WERI-Rb-1 (cell line): Measurements from ENCODE around the gene RIPK3.

Source experiments
- DNase-seq: peaks from one replicate; pipeline ENCODE4 v3.0.0-alpha.2; 2020
- H3K27ac ChIP-seq: fragments of 250-450 bp; sonication (Bioruptor Pico); 2 replicates; pipeline ENCODE4 v1.5.1; 2020; ENCODE audit warnings: mild to moderate bottlenecking, moderate library complexity
- H3K27me3 ChIP-seq: fragments of 250-450 bp; sonication (Bioruptor Pico); 2 replicates; pipeline ENCODE4 v1.5.1; 2021; ENCODE audit warnings: mild to moderate bottlenecking, low read depth, moderate library complexity; ENCODE audit not compliant: insufficient read depth, severe bottlenecking
- H3K36me3 ChIP-seq: fragments of 250-450 bp; sonication (Bioruptor Pico); 2 replicates; pipeline ENCODE4 v1.5.1; 2020; ENCODE audit warnings: mild to moderate bottlenecking, moderate library complexity
- H3K4me3 ChIP-seq: 2 replicates; pipeline ENCODE4 v1.5.1; 2011; ENCODE audit warnings: low read depth, mild to moderate bottlenecking, control low read depth, low read length
- H3K9me3 ChIP-seq: fragments of 250-450 bp; sonication (Bioruptor Pico); 2 replicates; pipeline ENCODE4 v1.5.1; 2021; ENCODE audit warnings: mild to moderate bottlenecking, moderate library complexity; ENCODE audit not compliant: severe bottlenecking
- TF ChIP-seq, protein P1 (sequence below): IDR thresholded peaks from 2 replicates; pipeline ENCODE4 v1.5.1; 2011; ENCODE audit warnings: low read depth, mild to moderate bottlenecking, control low read depth, inconsistent platforms, low read length

Gene RIPK3

DNA sequence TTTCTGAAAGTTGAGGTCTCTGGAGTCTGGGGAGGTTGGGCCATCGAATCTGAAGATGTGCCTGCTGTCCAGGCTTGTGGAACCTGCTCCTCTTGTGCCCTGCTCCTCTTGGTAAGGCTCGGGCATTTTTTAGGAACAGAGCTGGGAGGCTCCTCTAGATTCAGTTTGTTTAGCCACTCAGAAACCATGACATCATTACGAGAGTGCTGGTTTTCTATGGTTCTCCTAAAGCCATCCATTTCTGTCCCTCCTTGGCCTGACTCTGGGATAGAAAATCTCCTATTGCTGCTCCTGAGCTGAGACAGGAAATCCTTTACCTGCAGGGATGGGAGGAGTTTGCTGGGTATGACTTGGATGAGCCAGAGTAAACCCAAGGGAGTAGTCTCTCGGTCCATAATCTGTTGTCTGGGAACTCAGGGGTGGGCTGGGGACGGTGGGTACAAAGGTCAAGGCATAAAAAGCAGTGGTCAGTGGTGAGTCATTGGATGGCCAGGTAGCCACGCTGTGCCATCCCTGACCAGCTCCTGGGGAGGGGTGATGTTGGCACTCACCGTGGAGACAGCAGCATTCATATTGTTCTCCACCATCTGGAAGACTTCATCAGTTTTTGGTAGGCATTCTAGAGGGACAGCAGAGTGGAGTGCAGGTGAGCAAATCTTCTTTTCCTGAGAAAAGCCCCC is 2.5 kb downstream of the RIPK3 start:
- H3K9me3 ChIP-seq, result no peaks in the 10 kb centered on the region
- H3K27me3 ChIP-seq, result peaks cover 2% of the 10 kb centered on the region
- H3K36me3 ChIP-seq, result no peaks in the 10 kb centered on the region
- H3K4me3 ChIP-seq, result no peak overlapping the region
- TF ChIP-seq, protein P1, sequence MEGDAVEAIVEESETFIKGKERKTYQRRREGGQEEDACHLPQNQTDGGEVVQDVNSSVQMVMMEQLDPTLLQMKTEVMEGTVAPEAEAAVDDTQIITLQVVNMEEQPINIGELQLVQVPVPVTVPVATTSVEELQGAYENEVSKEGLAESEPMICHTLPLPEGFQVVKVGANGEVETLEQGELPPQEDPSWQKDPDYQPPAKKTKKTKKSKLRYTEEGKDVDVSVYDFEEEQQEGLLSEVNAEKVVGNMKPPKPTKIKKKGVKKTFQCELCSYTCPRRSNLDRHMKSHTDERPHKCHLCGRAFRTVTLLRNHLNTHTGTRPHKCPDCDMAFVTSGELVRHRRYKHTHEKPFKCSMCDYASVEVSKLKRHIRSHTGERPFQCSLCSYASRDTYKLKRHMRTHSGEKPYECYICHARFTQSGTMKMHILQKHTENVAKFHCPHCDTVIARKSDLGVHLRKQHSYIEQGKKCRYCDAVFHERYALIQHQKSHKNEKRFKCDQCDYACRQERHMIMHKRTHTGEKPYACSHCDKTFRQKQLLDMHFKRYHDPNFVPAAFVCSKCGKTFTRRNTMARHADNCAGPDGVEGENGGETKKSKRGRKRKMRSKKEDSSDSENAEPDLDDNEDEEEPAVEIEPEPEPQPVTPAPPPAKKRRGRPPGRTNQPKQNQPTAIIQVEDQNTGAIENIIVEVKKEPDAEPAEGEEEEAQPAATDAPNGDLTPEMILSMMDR, result no peak
- H3K27ac ChIP-seq, result peak overlapping the region; percentile 61
- no peak for DNase-seq

DNA sequence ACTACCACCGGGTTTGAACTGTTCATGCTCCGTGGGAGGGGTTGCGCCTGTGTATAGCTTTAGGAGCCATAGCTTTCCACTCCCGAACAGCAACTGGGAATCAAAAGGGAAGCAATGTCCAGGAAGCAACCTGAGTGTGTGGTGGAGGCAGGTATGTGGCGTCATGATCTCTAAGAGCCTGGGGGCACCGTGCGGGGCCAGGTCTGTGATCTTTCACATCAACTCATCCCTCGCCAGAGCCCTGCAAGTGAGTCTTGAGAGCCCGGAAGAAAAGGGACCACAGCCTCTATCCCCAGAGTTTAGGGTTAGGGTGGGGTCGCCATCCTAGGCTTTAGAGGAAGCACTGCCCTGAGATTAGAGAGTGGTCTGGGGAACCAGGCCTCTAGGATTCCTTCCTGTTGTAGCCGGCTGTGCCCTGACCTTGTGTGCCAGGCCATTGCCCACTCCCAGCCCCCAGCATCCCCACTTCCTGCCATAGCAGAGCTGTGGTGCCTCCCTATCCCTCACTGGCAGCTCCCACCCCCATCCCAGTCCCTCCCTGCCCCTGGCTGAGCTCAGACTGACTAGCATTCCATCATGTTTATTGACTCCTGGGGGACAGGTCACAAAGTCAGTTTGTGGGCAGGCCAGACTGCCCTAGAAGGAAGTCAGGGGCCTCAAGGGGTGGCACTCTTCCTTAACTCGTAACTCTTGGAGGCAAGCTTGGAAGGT is 4.2 kb downstream of the RIPK3 start:
- TF ChIP-seq, protein P1, result no peak
- no peaks in the 10 kb centered on the region for H3K36me3 ChIP-seq
- H3K27me3 ChIP-seq, result peaks cover 2% of the 10 kb centered on the region
- no peaks in the 10 kb centered on the region for H3K9me3 ChIP-seq
- no peak overlapping the region for H3K27ac ChIP-seq
- H3K4me3 ChIP-seq, result no peak overlapping the region
- DNase-seq, result no peak

DNA sequence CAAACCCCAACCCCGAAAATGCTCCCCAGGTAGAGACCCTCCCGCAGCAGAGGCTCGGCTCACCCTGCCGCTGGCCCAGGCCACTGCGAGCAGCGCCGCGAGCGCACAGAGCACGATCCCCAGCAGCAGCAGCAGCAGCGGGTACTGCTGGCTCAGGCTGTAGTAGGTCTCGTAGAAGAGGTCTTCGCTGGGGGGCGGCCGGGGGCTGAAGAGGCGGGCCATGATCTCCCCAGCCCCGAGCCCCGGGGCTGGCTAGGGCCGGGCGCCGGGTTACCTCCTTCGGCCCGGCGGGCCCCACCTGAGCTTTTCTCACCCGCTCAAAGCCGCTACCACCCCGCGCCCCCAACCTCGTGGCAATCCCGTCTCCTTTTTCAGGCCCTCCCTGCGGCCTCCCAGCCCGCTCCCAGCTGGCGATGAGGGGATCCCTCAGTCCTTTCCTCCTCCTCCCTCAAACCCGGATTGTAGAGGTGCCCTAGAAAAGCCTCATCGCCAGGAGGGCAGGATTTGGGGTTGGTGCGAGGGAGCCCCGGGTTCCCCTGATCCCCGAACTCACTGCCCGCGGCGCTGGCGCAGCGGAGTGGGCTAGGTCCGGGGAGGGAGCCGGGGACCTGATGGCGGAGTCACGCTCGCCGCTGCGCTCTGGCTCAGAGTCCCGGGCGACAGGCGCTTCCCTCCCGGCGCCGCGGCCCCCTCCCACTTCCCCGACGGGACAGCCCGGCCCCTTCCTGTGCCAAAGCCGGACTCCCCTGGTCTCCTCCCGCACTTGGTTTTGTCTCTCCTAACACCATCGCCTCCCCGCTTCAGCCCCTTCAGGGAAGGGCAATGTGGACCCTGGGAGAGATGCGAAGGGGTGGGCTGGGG is 5.1 kb downstream of the RIPK3 start, which contains the start of gene ADCY4:
TSS of gene ADCY4 (minus strand) at position 641 of the 861 bp plus-strand sequence. CDS start at position 222, 419 bp downstream.
- Histone ChIP-seq H3K27ac (no peak within 1 kb of the TSS), H3K27me3 (peaks cover 2% of the 10 kb centered on the region), H3K36me3 (no peaks in the 10 kb centered on the region), H3K4me3 (no peak within 1 kb of the TSS), H3K9me3 (no peaks in the 10 kb centered on the region)
- TF ChIP-seq, protein P1, result no peak
- no peak for DNase-seq

DNA sequence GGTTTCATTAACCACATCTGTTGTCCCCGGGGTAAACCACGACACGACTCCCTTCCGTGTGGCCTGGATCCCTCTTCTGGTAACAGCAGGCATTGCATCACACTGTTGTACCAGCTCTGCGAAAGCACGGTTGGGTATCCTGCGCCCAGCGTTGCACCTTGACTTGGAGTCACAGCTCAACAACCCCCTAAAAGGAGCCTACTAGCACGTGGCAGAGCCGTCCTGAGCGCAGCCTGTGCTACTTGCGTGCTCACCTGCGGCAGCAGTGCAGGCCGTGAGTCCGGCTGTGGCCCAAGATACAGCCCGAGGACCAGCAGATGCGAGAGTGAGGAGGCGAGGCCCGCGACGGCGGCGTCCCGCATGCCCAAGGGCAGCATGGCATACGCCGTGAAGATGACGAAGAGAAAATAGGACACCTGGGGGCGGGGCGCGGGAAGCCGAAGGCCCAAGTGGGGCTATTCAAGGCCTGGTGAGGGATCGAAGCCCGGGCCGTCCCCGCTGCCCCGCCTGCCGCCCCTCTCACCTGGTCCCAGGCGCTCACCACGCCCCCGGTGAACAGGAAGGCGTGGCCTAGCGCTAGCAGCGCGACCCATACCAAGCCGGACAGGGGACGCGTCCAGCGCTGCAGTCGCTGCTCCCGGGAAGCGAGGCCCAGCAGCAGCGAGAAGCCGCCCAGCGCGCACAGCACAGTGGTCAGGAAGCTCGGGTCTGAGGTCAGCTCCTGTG is 7.4 kb downstream of the RIPK3 start:
- peak; percentile 69 for DNase-seq
- Histone ChIP-seq H3K36me3 (no peaks in the 10 kb centered on the region), H3K4me3 (no peak overlapping the region), H3K9me3 (no peaks in the 10 kb centered on the region), H3K27me3 (peaks cover 2% of the 10 kb centered on the region), H3K27ac (no peak overlapping the region)
- TF ChIP-seq, protein P1, result peak; percentile 77

DNA sequence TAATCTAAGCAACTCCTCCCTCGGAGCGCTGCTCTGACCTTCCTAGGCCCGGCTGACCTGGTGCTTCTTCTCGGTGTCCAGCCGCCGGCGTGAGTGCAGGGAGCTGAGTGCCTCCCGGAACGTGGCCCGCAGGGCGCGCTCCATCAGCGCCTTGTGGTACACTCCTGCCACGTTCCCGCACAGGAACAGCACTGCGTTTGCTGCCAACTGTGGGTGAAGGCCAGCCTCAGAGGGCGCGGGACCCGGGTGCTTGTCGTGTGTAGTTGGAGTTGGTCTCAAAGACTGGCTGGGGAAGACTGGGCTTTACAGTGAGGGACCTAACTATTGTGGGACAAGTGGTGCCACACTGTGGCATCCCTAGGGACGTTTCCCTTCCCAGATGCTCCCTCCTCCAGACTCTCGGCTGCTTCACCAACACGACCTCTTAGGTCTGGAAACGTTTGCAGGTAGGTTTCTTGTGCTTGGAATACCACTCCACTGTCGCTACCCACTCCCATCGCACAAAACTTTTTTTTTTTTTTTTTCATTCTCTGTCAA is 8.0 kb downstream of the RIPK3 start:
- DNase-seq, result no peak
- Histone ChIP-seq H3K27ac (no peak overlapping the region), H3K27me3 (peaks cover 2% of the 10 kb centered on the region), H3K36me3 (no peaks in the 10 kb centered on the region), H3K4me3 (no peak overlapping the region), H3K9me3 (no peaks in the 10 kb centered on the region)
- TF ChIP-seq, protein P1, result no peak
